ENCODE data around the gene ACSL6.

DNA sequence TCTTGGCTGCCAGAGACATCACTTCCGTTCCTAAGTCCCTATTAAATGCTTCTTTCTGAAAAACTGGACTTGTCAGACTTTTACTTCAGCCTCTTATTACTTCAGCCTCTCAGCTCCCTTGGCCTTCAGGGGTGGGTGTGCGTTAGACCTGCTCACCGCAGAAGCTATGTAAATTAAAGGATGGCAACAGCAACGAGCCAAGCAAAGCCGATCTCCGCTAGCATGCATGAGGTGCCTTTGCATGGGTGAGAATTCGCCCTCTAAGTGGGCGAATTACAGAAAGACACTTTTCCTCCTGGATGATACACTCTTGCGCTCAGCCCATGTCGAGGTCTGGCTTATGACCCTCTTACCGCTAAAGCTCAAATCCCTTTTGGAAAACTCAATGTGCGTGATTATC lies 38.1 kb upstream of the ACSL6 start:
- no peak for TF ChIP-seq EZH2 (IDR thresholded peaks at IDR 0.05; ENCODE audit: low read length, missing control alignments)
- TF ChIP-seq CTCF (conservative IDR thresholded peaks at IDR 0.05 in 1 of 2, IDR thresholded peaks at IDR 0.05 in 1 of 2; ENCODE audit: low read depth in 1 of 2, low read length in 2 of 2): no peak
